ENCODE results near the gene PARD6B.
"Not testable (repeated sequence)": the region's sequence is repeated elsewhere in the genome, so short reads cannot be mapped to it uniquely, and the experiment has no call there.

PARD6B gene, protein sequence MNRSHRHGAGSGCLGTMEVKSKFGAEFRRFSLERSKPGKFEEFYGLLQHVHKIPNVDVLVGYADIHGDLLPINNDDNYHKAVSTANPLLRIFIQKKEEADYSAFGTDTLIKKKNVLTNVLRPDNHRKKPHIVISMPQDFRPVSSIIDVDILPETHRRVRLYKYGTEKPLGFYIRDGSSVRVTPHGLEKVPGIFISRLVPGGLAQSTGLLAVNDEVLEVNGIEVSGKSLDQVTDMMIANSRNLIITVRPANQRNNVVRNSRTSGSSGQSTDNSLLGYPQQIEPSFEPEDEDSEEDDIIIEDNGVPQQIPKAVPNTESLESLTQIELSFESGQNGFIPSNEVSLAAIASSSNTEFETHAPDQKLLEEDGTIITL

GRCh38 chr20:50731055-50731929 is at the start of gene PARD6B:
PARD6B (plus strand) TSS chr20:50731580; CDS start chr20:50731787, 207 bp downstream.
- peak; percentile 99 for DNase-seq (ENCODE audit: low spot score)

DNA sequence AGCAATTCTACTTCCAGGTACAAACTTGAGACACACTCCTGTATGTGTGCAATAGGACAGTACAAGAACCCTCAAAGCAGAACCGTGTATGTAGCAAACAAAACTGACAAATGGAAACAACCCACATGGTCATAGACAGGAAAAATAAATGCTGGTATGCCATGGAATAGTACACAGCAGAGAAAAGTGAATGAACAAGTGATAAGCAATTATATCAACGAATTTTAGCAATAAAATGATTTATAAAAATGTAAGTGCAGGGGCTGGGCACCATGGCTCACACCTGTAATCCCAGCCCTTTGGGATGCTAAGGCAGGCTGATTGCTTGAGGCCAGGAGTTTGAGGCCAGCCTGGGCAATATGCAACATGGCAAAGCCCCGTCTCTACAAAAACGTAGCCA is 49.3 kb upstream of the PARD6B start:
- DNase-seq (ENCODE audit: low spot score): no peak

GRCh38 chr20:50682947-50683530 is 48.3 kb upstream of the PARD6B start:
- no peak for DNase-seq (ENCODE audit: low spot score)

- no peak for DNase-seq (ENCODE audit: low spot score)
Measured at GRCh38 chr20:50683570-50683969, 47.8 kb upstream of the PARD6B start.

DNA sequence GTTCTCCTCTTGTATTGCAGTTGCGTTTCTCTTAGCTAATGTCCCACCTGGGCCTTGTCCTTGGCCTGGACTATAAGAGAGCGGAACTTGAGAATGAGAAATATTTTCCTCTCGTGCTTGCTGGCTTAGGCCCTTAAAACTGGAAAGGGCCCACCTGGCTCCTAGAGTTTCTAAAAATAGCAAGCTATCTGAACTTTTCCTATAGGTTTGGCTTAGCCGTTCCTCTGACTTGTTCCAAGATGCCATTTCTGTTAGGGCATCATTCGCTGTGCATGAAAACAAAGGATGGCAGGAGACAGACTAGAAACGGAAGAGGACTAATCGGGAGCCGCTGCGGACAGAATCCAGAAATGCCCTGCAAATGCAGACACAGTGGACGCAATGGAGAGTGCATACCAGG is 44.6 kb upstream of the PARD6B start:
- DNase-seq (ENCODE audit: low spot score): no peak

DNA sequence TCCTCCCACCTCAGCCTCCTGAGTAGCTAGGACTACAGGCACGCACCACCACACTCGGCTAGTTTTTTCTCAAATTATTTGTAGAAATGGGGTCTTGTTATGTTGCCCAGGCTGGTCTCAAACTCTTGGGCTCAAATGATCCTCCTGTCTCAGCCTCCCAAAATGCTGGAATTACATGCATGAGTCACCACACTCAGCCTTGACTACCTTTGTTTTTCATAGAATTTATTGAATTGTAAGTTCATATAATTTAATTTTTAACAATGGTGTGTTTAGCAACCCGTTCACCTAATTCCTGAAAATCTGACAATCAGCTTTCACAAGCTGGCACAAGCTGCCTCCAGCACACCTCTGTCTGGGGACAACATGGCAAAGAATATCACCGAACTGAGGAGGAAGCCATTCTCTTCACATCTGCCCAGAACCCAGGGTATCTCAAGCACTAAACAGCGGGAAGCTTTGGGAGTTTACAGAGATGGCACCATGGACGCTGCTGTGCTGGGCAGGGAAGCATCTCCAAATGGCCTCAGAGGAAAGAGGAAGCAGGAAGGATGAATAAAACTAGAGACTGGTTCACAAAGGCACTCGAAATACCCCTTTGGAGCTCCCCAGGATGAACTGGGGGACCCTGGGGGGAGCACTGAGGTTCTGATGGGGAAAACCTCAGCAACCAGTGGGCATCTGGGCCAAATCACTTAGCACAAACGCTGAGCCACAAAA is 43.0 kb upstream of the PARD6B start:
- DNase-seq (ENCODE audit: low spot score): no peak

GRCh38 chr20:50689864-50690649 is 41.3 kb upstream of the PARD6B start:
- no peak for DNase-seq (ENCODE audit: low spot score)

DNA sequence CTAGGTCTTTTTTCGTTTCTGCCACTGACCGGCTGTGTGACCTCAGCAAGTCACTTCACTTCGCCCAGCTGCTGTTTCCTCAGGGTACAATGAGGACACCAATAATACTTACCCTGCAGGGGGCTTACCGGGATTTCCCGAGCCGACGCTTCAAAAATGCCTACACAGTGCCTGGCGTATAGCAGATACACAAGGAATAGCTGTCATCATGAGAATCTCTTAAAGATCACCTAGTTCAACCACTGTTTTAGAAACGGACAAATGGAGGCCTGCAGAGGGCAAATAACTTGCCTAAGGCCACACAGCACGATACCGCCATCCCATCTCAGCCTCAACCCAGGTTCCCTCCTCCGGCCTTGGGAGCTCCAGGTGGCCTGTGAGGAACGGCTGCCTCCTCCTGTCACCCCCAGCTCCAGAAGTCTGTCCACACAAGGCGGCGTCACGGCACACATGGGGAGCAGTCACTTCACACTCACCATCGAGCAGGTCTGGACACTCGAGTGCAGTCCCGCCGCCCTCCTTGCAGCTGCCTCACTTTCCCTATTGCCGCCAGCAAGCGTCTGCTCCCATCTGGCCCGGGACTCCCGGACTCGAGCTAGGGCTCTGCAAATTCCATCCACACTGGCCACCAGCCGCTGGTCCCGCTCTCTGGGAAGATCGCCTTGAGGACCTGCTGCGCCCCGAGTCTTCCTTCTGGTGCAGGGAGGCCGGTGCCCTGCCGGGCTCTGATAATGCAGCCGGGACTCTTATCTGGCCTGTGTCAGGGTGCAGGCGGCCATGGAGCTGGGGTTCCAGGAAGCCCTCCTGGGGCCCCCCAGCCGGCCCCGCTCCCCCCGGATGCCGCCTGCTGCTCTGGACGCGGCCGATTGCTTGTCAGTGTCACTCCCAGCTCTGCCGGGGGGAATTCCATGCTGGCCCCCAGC is 40.5 kb upstream of the PARD6B start, which contains the start of gene RIPOR3:
Gene RIPOR3, minus strand, starts transcription at position 893 of the 923 bp plus-strand sequence. Its CDS starts 414 bp downstream, at position 479.
- DNase-seq (ENCODE audit: low spot score): no peak

- DNase-seq (ENCODE audit: low spot score): no peak
Measured at GRCh38 chr20:50691573-50692551, 39.5 kb upstream of the PARD6B start.

- no peak for DNase-seq (ENCODE audit: low spot score)
Measured at GRCh38 chr20:50692552-50692933, 38.8 kb upstream of the PARD6B start.

DNA sequence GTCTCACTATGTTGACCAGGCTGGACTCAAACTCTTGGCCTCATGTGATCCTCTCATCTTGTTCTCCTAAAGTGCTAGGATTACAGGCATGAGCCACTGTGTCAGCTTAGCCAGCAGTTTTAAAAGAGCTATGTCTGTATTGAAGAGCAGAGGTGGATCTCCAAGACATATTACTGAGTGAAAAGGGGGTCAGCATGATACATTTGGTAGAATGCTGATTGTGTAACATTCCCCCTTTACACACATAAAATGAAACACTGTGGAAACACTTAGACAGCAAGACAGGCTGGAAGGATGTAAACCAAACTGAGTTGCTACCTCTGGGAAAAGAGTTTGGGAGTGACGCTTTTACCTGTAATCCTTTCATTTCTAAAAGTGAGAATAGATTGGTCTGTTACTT is 38.4 kb upstream of the PARD6B start:
- DNase-seq (ENCODE audit: low spot score): no peak

- DNase-seq (ENCODE audit: low spot score): peak; percentile 19
Measured at GRCh38 chr20:50694379-50695134, 36.8 kb upstream of the PARD6B start.

DNA sequence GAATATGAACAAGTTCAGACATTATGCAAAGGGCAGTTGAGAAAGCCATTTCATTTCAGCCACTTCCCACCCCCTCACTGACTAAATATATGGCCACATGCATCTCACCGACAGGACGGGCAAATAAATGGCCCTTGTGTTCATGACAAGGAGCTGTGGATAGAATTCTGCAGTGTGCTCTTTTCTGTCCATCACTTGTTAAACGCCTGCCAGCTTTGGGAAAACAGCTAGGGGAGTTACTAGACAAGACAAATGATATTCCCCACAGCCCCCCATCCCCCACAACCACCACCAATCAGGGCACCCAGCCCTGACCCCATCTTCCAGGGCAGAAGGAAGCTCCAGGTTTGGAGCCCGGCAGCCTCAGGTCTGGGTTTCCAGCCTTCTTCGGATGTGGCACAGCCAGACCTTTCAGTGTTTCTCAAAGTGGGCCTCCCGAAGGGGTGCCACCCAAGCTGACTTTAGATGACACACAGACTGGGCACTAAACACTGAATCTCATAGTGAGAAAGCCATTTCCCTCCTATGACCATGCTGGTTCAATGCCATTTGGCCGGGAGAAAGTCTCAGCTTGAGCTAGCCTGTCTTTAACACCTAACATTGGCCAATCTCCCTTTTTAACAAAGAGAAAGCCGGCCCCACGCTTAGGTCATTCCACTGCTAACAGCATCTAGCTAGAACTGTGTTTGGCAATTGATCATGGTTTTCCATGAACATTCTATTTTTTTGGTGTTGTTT is 36.1 kb upstream of the PARD6B start:
- no peak for DNase-seq (ENCODE audit: low spot score)

DNA sequence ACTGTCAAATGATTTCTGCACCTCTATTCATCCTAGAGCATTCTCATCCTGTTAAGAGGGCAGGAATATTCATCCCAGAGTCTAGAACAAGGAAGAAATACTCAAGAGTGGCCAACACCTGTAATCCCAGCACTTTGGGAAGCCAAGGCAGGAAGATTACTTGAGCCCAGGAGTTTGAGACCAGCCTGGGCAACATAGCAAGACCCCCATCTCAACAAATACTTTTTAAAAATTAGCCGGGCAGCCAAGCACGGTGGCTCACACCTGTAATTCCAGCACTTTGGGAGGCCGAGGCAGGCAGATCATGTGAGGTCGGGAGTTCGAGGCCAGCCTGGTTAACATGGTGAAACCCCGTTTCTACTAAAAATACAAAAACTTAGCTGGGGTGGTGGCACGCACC is 33.1 kb upstream of the PARD6B start:
- not testable (repeated sequence) for DNase-seq (ENCODE audit: low spot score)

DNA sequence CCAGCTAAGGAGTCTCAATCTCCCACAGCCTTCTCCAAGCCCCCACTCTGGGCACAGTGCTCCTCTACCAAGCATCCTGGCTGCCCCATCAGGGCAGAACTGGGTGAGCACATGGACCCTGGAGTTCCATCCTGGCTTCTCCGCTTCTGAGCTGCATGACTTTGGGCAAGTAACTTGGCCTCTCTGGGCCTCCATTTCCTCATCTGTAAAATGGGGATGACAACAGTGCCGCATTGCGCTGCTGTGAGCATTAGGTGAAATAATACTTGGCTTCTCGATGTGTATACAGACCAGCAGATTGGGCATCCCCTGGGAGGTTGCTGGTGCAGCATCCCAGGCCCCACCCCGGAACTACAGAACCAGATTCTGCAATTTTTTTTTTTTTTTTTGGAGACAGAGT is 31.7 kb upstream of the PARD6B start:
- no peak for DNase-seq (ENCODE audit: low spot score)

DNA sequence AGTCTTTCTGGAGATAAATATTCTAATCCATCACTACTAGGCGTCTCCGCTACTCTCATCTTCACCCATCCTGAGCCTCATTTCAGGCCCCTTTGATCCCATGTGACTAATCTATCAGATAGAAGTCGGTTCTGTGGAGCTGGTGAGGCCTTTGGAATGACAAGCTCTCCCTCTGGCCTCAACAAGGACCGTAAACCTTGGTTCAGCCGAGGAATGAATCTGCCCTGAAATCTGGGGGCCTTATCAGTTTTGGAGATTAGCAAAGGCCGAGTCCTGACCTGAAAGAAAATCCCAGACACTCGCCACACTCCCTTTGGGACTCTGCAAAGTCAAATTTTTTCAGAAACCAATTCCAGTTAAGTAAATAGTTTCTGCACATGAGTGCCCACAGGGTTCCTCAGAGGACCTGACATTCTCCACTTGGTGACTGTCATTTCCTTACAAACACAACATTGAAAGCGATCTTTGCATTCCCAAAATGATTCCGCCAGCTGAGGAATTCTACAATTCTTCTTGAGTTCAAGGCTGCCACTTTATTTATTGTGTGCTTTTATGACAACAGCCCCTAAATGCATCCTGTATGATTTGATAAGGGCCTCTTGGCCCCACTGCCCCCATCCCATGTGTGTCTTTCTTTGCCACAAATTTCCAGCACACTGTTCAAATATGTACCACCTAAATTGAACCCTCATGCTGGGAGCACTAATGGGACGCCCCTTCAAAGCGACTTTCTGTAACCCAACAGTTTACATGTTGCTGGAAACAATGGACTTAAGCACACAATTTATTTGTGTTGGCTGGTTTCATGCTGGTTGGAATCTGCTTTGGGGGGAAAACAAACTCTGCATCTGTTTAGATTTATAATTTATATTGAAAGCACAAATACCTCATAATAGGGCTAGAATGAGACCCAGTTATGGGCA is 30.1 kb upstream of the PARD6B start:
- DNase-seq (ENCODE audit: low spot score): no peak

All from RKO (cell line).